DND-41 (cell line): ENCODE results near the gene BRCC3.

ENCODE experiments used
- CTCF ChIP-seq: IDR thresholded peaks from 2 replicates; pipeline ENCODE4 v1.5.1; 2012; ENCODE audit warnings: borderline replicate concordance, low read length, moderate library complexity, mild to moderate bottlenecking; ENCODE audit not compliant: poor library complexity, severe bottlenecking; ENCODE audit errors: extremely low read depth
- EZH2 ChIP-seq: IDR thresholded peaks from 3 replicates; pipeline ENCODE4 v1.6.1; 2012; ENCODE audit warnings: borderline replicate concordance, low read depth, mild to moderate bottlenecking, moderate library complexity, low read length, inconsistent platforms; ENCODE audit not compliant: severe bottlenecking

GRCh38 chrX:155143959-155144548 is 72.7 kb downstream of the BRCC3 start:
- TF ChIP-seq CTCF: no peak
- no peak for TF ChIP-seq EZH2
